DMS79 treated with DMSO at 0.1 percent for 48 hours (cell line): ENCODE measurements around the gene EFCC1.

Source experiments
- DNase-seq: peaks from one replicate; lab custom pipeline; 2025; lab: John Stamatoyannopoulos, UW

Gene EFCC1

GRCh38 chr3:129014793-129015345, 13.8 kb downstream of the EFCC1 start:
- DNase-seq = no peak

GRCh38 chr3:129015388-129016105, 14.4 kb downstream of the EFCC1 start:
- no peak for DNase-seq

- peak; percentile 52 for DNase-seq
These were observed 15.2 kb downstream of the EFCC1 start for GRCh38 chr3:129016356-129016719.

- DNase-seq = no peak
These were observed 15.8 kb downstream of the EFCC1 start for GRCh38 chr3:129016720-129017483.

GRCh38 chr3:129017484-129017899, 16.4 kb downstream of the EFCC1 start:
- DNase-seq = no peak

GRCh38 chr3:129018271-129018670, 17.2 kb downstream of the EFCC1 start:
- no peak for DNase-seq

- DNase-seq = no peak
These were observed 17.6 kb downstream of the EFCC1 start for GRCh38 chr3:129018751-129019150.

GRCh38 chr3:129019266-129019665, 18.2 kb downstream of the EFCC1 start:
- no peak for DNase-seq

- no peak for DNase-seq
These were observed 19.6 kb downstream of the EFCC1 start for GRCh38 chr3:129020691-129021090.

- no peak for DNase-seq
These were observed 20.0 kb downstream of the EFCC1 start for GRCh38 chr3:129021140-129021551.

GRCh38 chr3:129022114-129023007, 21.3 kb downstream of the EFCC1 start:
- DNase-seq = no peak

- no peak for DNase-seq
These were observed 21.9 kb downstream of the EFCC1 start for GRCh38 chr3:129023008-129023358.

GRCh38 chr3:129023909-129024308, 22.8 kb downstream of the EFCC1 start:
- no peak for DNase-seq

- no peak for DNase-seq
These were observed 24.0 kb downstream of the EFCC1 start for GRCh38 chr3:129025108-129025507.

GRCh38 chr3:129025691-129026435, 24.8 kb downstream of the EFCC1 start:
- no peak for DNase-seq

GRCh38 chr3:129026728-129027543, 25.8 kb downstream of the EFCC1 start:
- peak; percentile 82 for DNase-seq

- DNase-seq = no peak
These were observed 26.4 kb downstream of the EFCC1 start for GRCh38 chr3:129027544-129027880.

GRCh38 chr3:129028866-129029265, 27.8 kb downstream of the EFCC1 start:
- DNase-seq = no peak

GRCh38 chr3:129030611-129031010, 29.5 kb downstream of the EFCC1 start:
- DNase-seq = no peak

- no peak for DNase-seq
These were observed 30.5 kb downstream of the EFCC1 start for GRCh38 chr3:129031476-129032215.
